K562 (cell line): ENCODE measurements around the gene FEM1B. TPM values are rescaled to one million over a fixed set of nuclear protein-coding genes. Genes with fewer than 3 reads are reported as not detected.

ENCODE experiments used
- ATAC-seq: fragments of 200-7000 bp; cut with Tn5 transposase; 3 replicates; pipeline ENCODE4 v1.9.1; 2020; ENCODE audit warnings: moderate library complexity
- BruUV-seq: library from RNA; stranded (reverse); fragments of 400-500 nt; replicated peaks from 2 replicates; lab custom pipeline; 2021; lab: Mats Ljungman, UMichigan
- CTCF ChIA-PET: fragments of 300-600 bp; formaldehyde crosslinking; extraction: SDS; loops from one replicate; lab custom pipeline; 2021; ENCODE audit warnings: low intra/inter-chr PET ratio; lab: Yijun Ruan, JAX
- POLR2A ChIA-PET: fragments of 300-600, 350-650 bp; sonication (Branson Sonifier 250); formaldehyde crosslinking; extraction: SDS; loops from one replicate; lab custom pipeline; 2021; ENCODE audit warnings: antibody characterized with exemption, inconsistent platforms; lab: Yijun Ruan, JAX
- DNase-seq, 4 experiments: peaks; one replicate each; pipeline versions ENCODE4 v3.0.0 to v3.0.0-alpha.2; 2011 to 2018; ENCODE audit warnings: low spot score in 3 of 4, mixed read lengths in 3 of 4; ENCODE audit errors: extremely low read depth in 1 of 4
- FAIRE-seq: peaks from 2 replicates; lab custom pipeline; 2011; peaks lifted over from hg19 to GRCh38; lab: Jason Lieb, UNC
- H2AFZ ChIP-seq: 2 replicates; pipeline ENCODE4 v1.6.0; 2011; ENCODE audit warnings: low read depth, low read length, control low read depth, inconsistent platforms
- H3K27ac ChIP-seq: fragments of 200-600 bp; 3 replicates; pipeline ENCODE4 v1.8.0; 2011; ENCODE audit warnings: low read depth, mild to moderate bottlenecking, control low read depth, inconsistent platforms, low read length, moderate library complexity, mixed read lengths; ENCODE audit errors: extremely low read depth
- H3K27me3 ChIP-seq, 2 experiments: fragments of 300-600 bp in 1 of 2; 2 replicates in 1 of 2; 3 replicates in 1 of 2; pipeline versions ENCODE4 v1.6.0 to v1.8.0; 2011; ENCODE audit warnings: inconsistent platforms in 2 of 2, low read length in 2 of 2, mild to moderate bottlenecking in 1 of 2, mixed read lengths in 1 of 2, moderate library complexity in 1 of 2; ENCODE audit not compliant: control insufficient read depth in 2 of 2, insufficient read depth in 2 of 2
- H3K36me3 ChIP-seq: fragments of 300-600 bp; 3 replicates; pipeline ENCODE4 v1.8.0; 2011; ENCODE audit warnings: mild to moderate bottlenecking, low read length, inconsistent platforms; ENCODE audit not compliant: control insufficient read depth, insufficient read depth
- H3K4me1 ChIP-seq, 2 experiments: fragments of 200-600 bp in 1 of 2; replicated peaks in 1 of 2; 2 replicates in 1 of 2; 3 replicates in 1 of 2; pipeline versions ENCODE4 v1.5.1 to v1.8.0; 2011; ENCODE audit warnings: inconsistent platforms in 2 of 2, low read length in 2 of 2, mild to moderate bottlenecking in 1 of 2, mixed read lengths in 1 of 2, moderate library complexity in 1 of 2; ENCODE audit not compliant: control insufficient read depth in 2 of 2, insufficient read depth in 2 of 2
- H3K4me2 ChIP-seq: 2 replicates; pipeline ENCODE4 v1.6.1; 2011; ENCODE audit warnings: low read length, control low read depth, inconsistent platforms, mixed read lengths; ENCODE audit not compliant: insufficient read depth
- H3K4me3 ChIP-seq: fragments of 200-600 bp; sonication (generic), shearing (Covaris generic); 2 replicates; pipeline ENCODE4 v1.5.1; 2016; ENCODE audit warnings: control low read depth, inconsistent platforms
- H3K79me2 ChIP-seq: fragments of 200-600 bp; 3 replicates; pipeline ENCODE4 v1.8.0; 2011; ENCODE audit warnings: low read length, inconsistent platforms; ENCODE audit not compliant: control insufficient read depth, insufficient read depth
- H3K9ac ChIP-seq, 2 experiments: 2 replicates each; pipeline versions ENCODE4 v1.6.0 to v1.6.1; 2011; ENCODE audit warnings: low read depth in 2 of 2, low read length in 2 of 2, control low read depth in 1 of 2, inconsistent platforms in 1 of 2, mild to moderate bottlenecking in 1 of 2, mixed read lengths in 1 of 2; ENCODE audit not compliant: insufficient read depth in 1 of 2
- H3K9me1 ChIP-seq: one replicate; pipeline ENCODE4 v1.6.0; 2011; ENCODE audit warnings: inconsistent platforms, mild to moderate bottlenecking, low read length, moderate library complexity; ENCODE audit not compliant: control insufficient read depth, insufficient read depth
- H3K9me3 ChIP-seq: replicated peaks from 2 replicates; pipeline ENCODE4 v1.5.1; 2011; ENCODE audit warnings: low read depth, low read length, inconsistent platforms; ENCODE audit not compliant: control insufficient read depth, insufficient read depth
- H4K20me1 ChIP-seq: replicated peaks from 2 replicates; pipeline ENCODE4 v1.6.1; 2011; ENCODE audit warnings: low read length, inconsistent platforms, mixed read lengths; ENCODE audit not compliant: control insufficient read depth, insufficient read depth
- CREB3L1 ChIP-seq: fragments of 450-650 bp; IDR thresholded peaks from 2 replicates; pipeline ENCODE4 v1.6.1; 2014; ENCODE audit warnings: low read depth, mild to moderate bottlenecking, moderate library complexity, borderline replicate concordance
- ZFP36 ChIP-seq: fragments of 150-350 bp; IDR thresholded peaks from 2 replicates; pipeline ENCODE4 v1.6.1; 2018; ENCODE audit warnings: low read length, low read depth; ENCODE audit not compliant: partially characterized antibody
- WGBS: fragments of 100-300 bp; shearing (Covaris generic); methylation state at CpG from one replicate; pipeline ENCODE4 v1.1.6; 2016; ENCODE audit warnings: low coverage, mixed read lengths; ENCODE audit not compliant: insufficient coverage; ENCODE audit errors: missing lambda C conversion rate; 5-methylcytosine and 5-hydroxymethylcytosine counted together
- in situ Hi-C: fragments of 300-500 bp; cut with MboI; formaldehyde crosslinking; loops from 4 replicates; pipeline ENCODE4 v1.15.0; 2018; ENCODE audit warnings: inconsistent platforms, mixed read lengths
- intact Hi-C: fragments of 100-400 bp; cut with micrococcal nuclease; formaldehyde crosslinking; loops from 2 replicates; pipeline ENCODE4 v1.14.2; 2022
- polyA plus RNA-seq, 8 experiments: library from polyadenylated mRNA; depleted of rRNA in 4 of 8; stranded (reverse) in 5 of 8; unstranded in 3 of 8; fragments of >200 nt; fragmentation: Nextera tagmentation in 2 of 8; fragmentation: Illumina TruSeq in 1 of 8; extraction: Ambion mirVana in 2 of 8; extraction: Trizol in 1 of 8; gene quantifications; 2 replicates each; pipeline versions ENCODE4 v1.2.1 to v1.2.3, GENCODE V29; 2011 to 2014; ENCODE audit warnings: inconsistent platforms in 1 of 8, missing spikeins in 1 of 8
- total RNA-seq, 7 experiments: library from RNA; depleted of rRNA in 6 of 7; stranded (reverse); fragments of >200 nt in 6 of 7; fragmentation: Illumina TruSeq in 2 of 7; extraction: Trizol in 2 of 7; gene quantifications; 2 replicates each; pipeline versions ENCODE4 v1.2.1 to v1.2.3, GENCODE V29; 2011 to 2021; ENCODE audit warnings: low replicate concordance in 1 of 7

The FEM1B gene
- total and polyA plus RNA-seq, 9 of the 15 experiments (the other 6 are each of a cell fraction or from before 2014, with no cell fraction given): 5.9 to 61.6 (median 20.1) TPM

GRCh38 chr15:68303134-68303533, 25.6 kb downstream of the FEM1B start:
- WGBS: 6% methylated on average over 2 of the region's 2 CpGs
- in situ Hi-C loops: loop anchor here (5.0 kb wide), 1 partner anchor 56 kb away; no protein-coding TSS in a partner anchor
- Histone ChIP-seq H3K27me3 (peaks cover 9 to 17% of the 10 kb centered on the region in 2 experiments; a peak in 4 of 5 replicates), H3K4me1 (peaks cover 0 to 6% of the 10 kb centered on the region in 2 experiments; a peak in 2 of 5 replicates), H2AFZ (no peak overlapping the region)
- TF ChIP-seq CREB3L1 (no peak), ZFP36 (peak; percentile 44)
- TF ChIP-seq, all 486 proteins: peak for 1
- Histone ChIP-seq H3K36me3 (no peaks in the 10 kb centered on the region), H3K9ac (no peak overlapping the region), H3K4me2 (no peak overlapping the region), H3K9me3 (no peaks in the 10 kb centered on the region), H3K79me2 (no peaks in the 10 kb centered on the region), H3K4me3 (no peak overlapping the region), H3K27ac (no peak overlapping the region), H3K9me1 (no peaks in the 10 kb centered on the region), H4K20me1 (no peaks in the 10 kb centered on the region)
- DNase-seq: no peak
- no TSS peak for BruUV-seq
- POLR2A ChIA-PET: no interaction called here
- intact Hi-C loops: no loop called here
- no peak for ATAC-seq
- CTCF ChIA-PET: no interaction called here
- no peak for FAIRE-seq
